ENCODE measurements around the gene FAN1.

DNA sequence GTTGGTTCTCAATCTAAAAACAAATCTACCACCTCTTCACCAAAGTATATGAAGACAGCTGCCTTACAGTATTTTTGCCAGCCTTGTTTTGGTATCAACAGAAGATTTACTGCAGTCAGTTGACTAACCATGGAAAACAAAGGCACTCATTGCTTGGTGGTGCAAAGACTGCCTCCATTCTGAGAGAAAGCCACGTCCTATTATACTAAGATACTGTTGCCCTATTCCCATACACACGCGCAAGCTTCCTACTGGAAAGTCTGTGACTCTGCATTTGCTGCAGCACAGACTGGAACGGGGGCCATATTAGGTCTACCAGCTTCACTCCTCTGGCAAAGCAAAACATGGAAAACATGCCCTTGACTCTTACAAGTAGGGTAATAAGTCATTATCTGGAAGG lies 69.7 kb downstream of the FAN1 start:
- TF ChIP-seq, protein P1, sequence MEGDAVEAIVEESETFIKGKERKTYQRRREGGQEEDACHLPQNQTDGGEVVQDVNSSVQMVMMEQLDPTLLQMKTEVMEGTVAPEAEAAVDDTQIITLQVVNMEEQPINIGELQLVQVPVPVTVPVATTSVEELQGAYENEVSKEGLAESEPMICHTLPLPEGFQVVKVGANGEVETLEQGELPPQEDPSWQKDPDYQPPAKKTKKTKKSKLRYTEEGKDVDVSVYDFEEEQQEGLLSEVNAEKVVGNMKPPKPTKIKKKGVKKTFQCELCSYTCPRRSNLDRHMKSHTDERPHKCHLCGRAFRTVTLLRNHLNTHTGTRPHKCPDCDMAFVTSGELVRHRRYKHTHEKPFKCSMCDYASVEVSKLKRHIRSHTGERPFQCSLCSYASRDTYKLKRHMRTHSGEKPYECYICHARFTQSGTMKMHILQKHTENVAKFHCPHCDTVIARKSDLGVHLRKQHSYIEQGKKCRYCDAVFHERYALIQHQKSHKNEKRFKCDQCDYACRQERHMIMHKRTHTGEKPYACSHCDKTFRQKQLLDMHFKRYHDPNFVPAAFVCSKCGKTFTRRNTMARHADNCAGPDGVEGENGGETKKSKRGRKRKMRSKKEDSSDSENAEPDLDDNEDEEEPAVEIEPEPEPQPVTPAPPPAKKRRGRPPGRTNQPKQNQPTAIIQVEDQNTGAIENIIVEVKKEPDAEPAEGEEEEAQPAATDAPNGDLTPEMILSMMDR (IDR thresholded peaks at IDR 0.05), result no peak
- TF ChIP-seq POLR2AphosphoS5 (IDR thresholded peaks at IDR 0.05; ENCODE audit: insufficient read depth in 1 of 2, low read depth in 1 of 2) (no peak), POLR2A (IDR thresholded peaks at IDR 0.05) (no peak)

Data from vagina (tissue), 2 donors.